Suprapubic skin (tissue), 4 donors: ENCODE measurements around the gene WASF2.

Experiments
- EP300 ChIP-seq: sonication (generic); formaldehyde crosslinking; IDR thresholded peaks from one replicate; pipeline ENCODE4 v1.6.1; 2017; ENCODE audit warnings: antibody characterized with exemption
- POLR2A ChIP-seq, 2 donors: fragments of 450-650 bp; IDR thresholded peaks; one replicate each; pipeline ENCODE4 v1.6.1; 2017; ENCODE audit warnings: antibody characterized with exemption in 2 of 2, mild to moderate bottlenecking in 2 of 2, moderate library complexity in 2 of 2
- POLR2AphosphoS5 ChIP-seq, 3 donors: sonication (generic); formaldehyde crosslinking; IDR thresholded peaks; one replicate each; pipeline ENCODE4 v1.6.1; 2017; ENCODE audit warnings: antibody characterized with exemption in 3 of 3
- TF ChIP-seq, protein P1 (sequence below), 2 donors: fragments of 200-600 bp in 1 of 2; fragments of 450-650 bp in 1 of 2; sonication (generic) in 1 of 2; IDR thresholded peaks; one replicate each; pipeline ENCODE4 v1.5.1; 2016 to 2019; ENCODE audit warnings: antibody characterized with exemption in 2 of 2, mild to moderate bottlenecking in 1 of 2, moderate library complexity in 1 of 2

DNA sequence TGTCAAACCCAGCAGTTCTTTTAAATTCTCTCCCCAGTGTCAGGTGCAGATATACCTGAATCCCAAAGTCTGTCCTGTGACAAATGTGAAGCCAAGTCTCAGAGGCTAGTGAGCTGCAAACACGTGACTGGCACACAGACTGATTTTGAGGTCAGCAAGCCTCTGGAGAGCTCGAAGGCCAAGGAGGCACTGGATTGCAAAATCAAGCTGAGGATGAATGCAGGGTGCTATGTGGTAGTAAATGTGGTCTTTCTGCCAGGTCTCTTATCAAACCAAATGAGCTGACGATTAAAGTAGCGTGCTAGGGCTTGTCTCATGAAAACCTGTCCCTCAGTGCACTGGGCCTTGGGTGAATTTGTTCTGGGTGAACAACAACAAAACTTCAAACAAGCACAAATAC, 77.0 kb downstream of the WASF2 start:
- TF ChIP-seq, protein P1, sequence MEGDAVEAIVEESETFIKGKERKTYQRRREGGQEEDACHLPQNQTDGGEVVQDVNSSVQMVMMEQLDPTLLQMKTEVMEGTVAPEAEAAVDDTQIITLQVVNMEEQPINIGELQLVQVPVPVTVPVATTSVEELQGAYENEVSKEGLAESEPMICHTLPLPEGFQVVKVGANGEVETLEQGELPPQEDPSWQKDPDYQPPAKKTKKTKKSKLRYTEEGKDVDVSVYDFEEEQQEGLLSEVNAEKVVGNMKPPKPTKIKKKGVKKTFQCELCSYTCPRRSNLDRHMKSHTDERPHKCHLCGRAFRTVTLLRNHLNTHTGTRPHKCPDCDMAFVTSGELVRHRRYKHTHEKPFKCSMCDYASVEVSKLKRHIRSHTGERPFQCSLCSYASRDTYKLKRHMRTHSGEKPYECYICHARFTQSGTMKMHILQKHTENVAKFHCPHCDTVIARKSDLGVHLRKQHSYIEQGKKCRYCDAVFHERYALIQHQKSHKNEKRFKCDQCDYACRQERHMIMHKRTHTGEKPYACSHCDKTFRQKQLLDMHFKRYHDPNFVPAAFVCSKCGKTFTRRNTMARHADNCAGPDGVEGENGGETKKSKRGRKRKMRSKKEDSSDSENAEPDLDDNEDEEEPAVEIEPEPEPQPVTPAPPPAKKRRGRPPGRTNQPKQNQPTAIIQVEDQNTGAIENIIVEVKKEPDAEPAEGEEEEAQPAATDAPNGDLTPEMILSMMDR (IDR thresholded peaks at IDR 0.05) = no peak
- no peak for TF ChIP-seq POLR2A (IDR thresholded peaks at IDR 0.05)
- no peak for TF ChIP-seq POLR2AphosphoS5 (IDR thresholded peaks at IDR 0.05)
- TF ChIP-seq EP300 = no peak
